SH-SY5Y (cell line): Measurements from ENCODE around the gene PPFIBP2.

Experiments used
- GATA2 ChIP-seq: IDR thresholded peaks from 2 replicates; pipeline ENCODE4 v1.6.1; 2011; ENCODE audit warnings: mild to moderate bottlenecking, low read depth, low read length
- GATA3 ChIP-seq: IDR thresholded peaks from 2 replicates; pipeline ENCODE4 v1.6.1; 2011; ENCODE audit warnings: low read depth, mild to moderate bottlenecking, low read length, moderate library complexity

PPFIBP2 gene

DNA sequence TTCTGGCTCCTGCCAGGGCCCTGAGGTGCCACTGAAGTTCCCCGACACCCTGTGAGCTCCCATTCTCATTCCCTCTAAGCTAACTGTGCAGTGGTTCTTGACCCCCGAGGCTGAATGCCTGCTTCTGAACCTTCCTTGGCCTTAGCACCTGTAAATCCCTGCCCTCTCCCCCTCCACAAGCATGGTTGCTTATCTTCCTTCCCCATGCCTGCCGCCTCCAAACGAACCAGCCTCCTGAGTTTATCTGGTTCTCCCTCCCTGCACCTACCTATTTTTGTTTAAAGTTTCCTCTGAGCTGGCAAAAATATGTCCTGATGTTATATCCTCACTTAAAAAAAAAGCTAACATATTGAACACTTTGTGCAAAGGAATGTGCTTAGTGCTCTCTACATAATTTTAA, 33.9 kb downstream of the PPFIBP2 start:
- TF ChIP-seq GATA3: no peak

DNA sequence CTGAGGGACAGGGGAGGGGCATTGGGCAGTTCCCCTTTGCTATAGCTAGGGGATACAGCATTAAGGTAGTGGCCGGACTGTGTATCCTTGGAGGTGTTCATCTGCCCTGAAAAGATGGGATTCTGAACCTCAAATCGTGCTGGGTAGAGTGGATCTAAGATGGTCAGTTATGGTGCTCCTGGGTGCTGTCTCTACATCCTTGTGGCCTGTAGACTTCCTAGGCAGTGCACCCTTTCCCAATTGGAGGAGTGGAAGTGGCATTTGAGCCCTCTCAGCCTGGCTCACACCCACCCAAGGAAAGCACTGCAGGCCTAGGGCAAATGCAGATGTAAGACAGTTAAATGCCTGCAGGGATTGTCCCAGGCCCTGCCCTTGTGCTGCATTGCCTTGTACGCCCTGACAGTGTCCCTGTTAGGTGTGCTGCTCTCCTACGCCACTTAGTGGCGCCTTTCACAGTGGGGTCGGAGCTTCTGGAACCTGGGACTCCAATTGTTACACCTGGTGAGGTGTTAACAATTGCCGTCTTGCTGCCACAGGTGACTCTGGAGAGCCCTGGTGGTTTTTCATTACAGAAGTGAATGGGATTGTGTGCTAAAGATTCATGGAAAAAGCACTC, 35.0 kb downstream of the PPFIBP2 start:
- no peak for TF ChIP-seq GATA2
- TF ChIP-seq GATA3: no peak

DNA sequence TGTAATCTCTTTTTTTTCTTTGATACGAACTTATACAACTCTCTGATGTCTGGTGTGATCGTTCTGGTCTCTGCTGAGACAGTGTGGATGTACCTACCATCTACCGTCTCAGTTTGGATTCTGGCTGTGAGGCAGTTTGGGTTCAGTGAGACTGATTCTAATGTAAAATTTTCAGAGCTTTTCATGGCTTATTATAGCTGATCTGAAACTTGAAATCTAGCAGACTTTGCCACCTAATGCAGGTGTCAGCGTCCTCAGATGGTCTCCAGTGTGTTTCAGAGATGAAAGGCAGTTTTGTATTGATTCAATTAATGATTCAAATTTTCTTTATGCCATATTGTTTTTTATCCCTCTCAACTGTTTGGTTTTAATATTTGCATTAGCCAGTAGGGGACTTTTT, 35.9 kb downstream of the PPFIBP2 start:
- TF ChIP-seq GATA2 (no peak), GATA3 (no peak)

DNA sequence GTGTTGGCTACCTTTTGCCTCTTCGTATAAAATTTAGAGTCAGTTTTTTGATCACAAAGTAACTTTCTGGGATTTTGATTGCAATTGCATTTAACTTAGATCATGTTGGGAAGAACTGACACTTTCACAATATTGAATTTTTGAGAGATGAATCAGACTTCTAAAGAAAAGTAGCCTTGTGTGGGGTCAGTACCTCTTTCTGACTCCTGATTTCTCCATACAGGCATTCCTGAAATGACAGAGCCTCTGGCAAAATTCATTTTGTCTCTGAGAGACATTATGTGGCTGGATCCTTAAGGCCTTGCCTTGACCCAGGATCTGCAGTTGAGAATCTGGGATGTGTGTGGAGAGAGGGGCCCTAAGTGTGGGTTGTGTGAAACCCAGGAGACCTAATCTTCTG, 37.8 kb downstream of the PPFIBP2 start:
- no peak for TF ChIP-seq GATA2
- no peak for TF ChIP-seq GATA3

DNA sequence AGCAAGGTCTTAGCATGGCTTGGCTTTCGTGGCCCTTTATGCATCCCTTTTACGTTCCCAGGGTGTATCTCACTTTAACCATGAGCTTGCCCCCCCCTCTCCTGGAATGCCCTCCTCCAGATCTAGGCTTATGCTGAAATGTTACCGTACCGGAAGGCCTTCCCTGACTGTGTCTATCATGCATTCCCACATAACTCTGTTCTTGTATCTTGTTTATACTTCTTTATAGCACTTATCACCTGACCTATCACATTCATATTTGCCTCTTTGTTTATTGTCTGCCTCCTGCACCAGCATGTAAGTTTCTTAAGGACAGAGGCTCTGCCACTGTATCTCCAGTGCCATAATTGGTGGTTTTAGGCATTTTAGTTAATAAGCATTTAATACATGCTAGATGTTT, 38.9 kb downstream of the PPFIBP2 start:
- no peak for TF ChIP-seq GATA3
- no peak for TF ChIP-seq GATA2

DNA sequence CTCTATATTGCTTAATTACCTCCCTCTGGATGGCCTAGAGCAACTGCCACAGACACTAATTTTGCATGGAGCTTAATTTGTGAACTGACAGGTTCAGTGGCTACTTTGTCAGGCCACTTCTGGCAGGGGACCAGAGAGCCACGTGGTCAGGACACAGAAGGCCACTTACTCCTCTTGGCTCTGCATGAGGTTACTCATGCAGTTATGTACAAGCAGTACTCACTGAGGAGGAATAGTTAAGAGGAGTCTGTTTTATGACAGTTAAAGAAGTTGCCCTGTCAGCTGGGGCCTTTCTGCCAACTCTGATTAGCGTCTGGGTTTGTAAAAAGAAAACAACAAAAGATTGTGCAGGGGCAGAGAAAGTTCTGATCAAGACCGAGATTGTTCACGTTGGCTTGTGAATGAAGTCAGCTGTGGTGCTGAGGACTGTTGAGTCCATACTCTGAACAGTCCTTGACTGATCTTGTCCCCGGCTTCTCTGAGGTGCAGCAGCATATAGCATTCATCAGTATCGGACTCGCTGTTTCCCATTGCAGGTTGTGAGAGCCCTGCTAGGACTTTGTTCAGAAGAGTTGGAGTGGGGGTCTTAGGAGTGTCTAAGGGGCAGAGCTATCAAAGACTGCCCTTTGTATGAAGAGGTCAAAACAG, 41.4 kb downstream of the PPFIBP2 start:
- TF ChIP-seq GATA3 (no peak), GATA2 (no peak)

DNA sequence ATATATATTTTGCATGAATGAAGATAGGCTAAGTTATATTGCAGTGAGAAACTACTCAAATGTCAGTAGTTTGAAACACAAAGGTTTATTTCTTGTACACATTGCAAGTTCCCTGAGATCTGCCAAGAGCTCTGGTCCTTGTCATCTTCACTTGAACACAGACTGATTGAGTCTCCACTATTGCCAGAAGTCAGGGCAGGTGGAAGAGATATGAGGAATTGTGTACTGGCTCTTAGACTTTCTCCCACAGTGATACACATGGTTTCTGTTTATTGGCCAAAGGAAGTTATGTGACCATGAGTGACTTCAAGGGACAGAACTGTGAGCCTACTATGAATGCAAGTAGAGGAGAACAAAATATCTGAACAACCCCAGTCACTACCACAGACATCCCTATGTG, 44.2 kb downstream of the PPFIBP2 start:
- TF ChIP-seq GATA2: no peak
- TF ChIP-seq GATA3: no peak

DNA sequence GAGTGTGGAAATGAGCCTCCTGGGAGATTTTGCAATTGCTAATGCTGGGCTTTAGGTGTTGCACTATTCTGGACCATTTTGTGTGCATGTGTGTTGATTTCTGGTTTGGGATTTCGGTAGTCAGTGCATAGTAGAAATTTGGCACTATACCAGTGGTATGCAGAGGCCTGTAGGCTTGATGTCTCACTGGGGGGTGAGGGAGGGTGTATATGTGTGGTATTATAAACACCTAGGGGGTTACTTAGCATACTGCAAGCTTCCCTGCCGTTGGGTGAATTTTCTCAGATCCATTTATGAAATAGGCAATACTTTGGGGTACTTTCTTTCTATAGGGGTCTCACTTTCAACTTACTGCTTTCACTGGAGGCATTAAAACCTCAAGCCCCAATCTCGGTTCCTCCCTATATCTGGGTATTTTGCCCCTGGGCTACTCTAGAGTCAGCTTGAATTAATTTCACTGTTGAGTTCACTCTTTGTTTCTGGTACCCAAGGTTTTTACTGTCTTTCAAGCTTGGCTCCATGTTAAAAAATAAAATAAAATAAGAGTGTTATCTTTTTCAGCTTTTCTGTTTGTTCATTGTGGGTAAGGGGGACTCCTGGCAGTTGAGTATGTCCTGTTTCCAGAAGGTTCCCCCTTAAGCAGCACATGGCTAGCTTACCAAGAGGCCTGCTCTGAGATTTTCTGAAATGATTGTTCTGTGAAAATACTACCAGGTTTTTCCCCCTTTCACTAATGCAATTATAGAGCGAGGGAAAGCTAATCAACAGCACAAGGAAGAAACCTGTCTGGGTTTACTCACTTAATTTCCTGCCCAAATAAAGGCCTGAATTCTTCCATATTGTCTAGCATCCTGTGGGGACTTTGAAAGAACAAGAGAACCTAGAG, 45.8 kb downstream of the PPFIBP2 start:
- TF ChIP-seq GATA2 (no peak), GATA3 (no peak)

DNA sequence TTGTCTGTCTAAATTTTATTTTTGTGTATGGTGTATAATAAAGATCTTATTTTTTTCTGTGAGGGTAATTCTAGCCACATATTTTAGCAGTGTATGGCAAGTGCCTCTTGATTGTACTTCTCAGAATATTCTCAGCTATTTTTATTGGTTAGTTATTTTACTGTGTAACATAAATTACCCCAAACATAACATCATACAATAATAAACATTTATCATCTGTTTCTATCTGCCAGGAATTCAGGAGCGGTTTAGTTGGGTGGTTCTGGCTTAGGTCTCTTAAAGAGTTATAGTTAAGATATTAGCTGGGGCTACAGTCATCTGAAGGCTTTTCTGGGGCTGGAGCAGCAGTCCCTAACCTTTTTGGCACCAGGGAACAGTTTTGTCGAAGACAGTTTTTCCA, 47.8 kb downstream of the PPFIBP2 start:
- TF ChIP-seq GATA2: no peak
- TF ChIP-seq GATA3: no peak

DNA sequence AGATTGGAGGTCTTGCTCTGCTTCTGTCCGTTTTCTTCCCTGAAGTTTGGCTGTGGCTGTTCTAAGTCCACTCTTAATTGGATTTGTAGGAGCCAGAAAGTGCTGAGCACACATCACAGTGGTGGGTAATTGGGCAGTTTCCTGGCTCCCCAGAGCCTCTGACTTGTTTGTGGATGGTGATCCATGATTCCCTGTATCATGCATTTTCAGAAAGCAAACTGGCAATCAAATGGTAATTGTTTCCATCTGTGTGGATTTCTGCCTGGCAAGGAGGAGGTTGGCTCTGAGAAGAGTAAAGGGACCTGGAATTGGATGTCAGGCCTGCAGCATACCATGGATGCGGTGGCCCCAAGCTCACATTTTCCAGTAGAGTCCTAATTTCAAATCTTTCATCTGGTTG, 49.5 kb downstream of the PPFIBP2 start:
- no peak for TF ChIP-seq GATA2
- TF ChIP-seq GATA3: no peak

DNA sequence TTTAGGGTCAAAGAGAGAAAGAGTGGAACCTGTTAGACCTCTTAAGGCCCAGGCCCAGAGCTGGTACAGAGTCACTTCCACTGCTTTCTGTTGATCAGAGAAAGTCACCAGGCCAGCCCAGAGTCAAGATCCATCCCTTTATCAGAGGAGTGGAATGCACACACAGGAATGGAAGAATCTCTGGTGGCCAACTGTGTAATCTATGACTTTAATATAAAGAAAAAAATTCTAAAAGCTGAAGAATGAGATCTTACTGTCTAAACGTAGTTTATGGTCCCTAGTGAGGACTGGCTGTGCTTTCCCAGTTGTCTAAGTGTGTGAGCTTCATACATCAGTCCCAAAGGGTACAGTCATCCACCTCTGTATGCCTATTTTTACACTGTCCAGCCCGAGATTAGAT, 51.0 kb downstream of the PPFIBP2 start:
- no peak for TF ChIP-seq GATA3
- no peak for TF ChIP-seq GATA2

DNA sequence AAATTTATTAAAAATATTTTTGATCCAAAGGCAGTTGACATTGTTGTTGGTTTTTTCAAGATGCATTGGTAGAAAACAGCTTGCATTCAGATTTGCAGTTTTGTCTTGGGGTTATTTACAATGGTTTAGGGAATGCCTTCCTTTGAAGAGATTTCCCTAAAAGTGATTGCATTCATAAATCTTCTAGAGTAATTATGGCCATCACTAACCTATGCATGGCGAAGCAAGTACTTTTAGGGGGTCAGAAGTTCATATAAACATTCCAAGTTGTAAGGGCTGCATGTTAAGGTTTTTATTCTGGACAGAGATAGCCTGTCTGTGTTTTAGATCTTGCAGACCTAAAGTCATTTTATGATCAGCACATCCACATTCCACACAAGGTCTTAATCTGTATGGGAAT, 53.5 kb downstream of the PPFIBP2 start:
- TF ChIP-seq GATA3 (no peak), GATA2 (no peak)

DNA sequence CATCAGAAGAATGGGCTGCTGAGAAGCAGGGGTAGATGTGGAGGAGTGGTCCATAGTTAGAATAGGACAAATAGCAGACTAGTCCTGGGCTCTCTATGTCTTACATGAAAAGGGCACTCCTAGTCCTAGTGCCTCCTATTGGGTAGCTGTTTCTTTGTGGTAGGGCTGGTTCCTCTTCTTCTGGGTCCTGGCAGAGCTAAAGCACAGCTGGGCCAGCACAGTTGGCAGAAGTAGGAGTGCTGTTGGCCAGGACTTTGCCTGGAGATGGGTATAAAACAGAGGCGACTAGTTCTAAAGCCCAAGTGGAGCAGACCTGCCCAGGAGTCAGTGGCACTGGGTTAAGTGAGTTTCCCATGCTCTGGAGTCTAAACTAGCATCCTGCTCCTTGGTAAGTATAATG, 55.2 kb downstream of the PPFIBP2 start:
- no peak for TF ChIP-seq GATA2
- no peak for TF ChIP-seq GATA3

DNA sequence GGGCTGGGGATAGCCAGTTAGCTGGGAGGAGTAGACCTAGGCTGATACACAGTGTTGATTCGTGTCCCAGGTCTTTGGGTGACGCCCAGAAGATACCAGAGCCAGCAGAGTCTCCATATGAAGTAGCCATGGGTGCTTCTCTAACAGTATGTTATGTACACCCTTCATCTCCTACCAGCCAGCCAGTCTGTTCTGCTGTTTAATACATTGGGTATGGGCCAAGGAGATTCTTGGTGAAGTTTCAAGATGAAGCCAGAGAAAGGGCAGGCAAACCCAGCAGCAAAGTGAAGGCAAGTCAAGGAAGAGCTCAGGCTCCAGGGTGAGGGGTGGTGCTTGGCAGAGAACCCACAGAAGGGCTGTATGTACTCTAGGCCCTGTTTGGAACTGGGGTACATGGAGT, 56.4 kb downstream of the PPFIBP2 start:
- TF ChIP-seq GATA2 (no peak), GATA3 (no peak)
